Measurements from ENCODE around the gene DQX1. TPM values are rescaled to one million over a fixed set of nuclear protein-coding genes. Genes with fewer than 3 reads are reported as not detected.
A peak's percentile ranks its signal among the peaks of the same experiment; 100 is the strongest.

The DQX1 gene
- total and polyA plus RNA-seq, 9 of the 15 experiments (the other 6 are each of a cell fraction or from before 2014, with no cell fraction given): 0.04 to 0.38 (median 0.18) TPM; not detected in 1

GRCh38 chr2:74558284-74559230 is 32.5 kb upstream of the DQX1 start:
- no peaks in the 10 kb centered on the region for H3K9me3 ChIP-seq (replicated peaks; ENCODE audit: control insufficient read depth, insufficient read depth, low read depth, low read length)
- H3K9ac ChIP-seq (ENCODE audit: insufficient read depth in 1 of 2, low read depth in 2 of 2, low read length in 2 of 2): peak overlapping the region in 1 of 2 experiments; percentile 77; a peak in 1 of 4 replicates
- POLR2A ChIA-PET: interaction anchor here (0.6 to 1.5 kb wide), 10 partner anchors 8 to 351 kb away, joined by 3 to 6 read pairs (median 4); no protein-coding TSS in a partner anchor
- CTCF ChIA-PET (ENCODE audit: low intra/inter-chr PET ratio): no interaction called here
- no peak overlapping the region for H3K4me2 ChIP-seq (ENCODE audit: insufficient read depth, low read length)
- 53% methylated on average over 7 of the region's 7 CpGs for WGBS (ENCODE audit: insufficient coverage, low coverage, missing lambda C conversion rate)
- no peak overlapping the region for H3K27ac ChIP-seq (ENCODE audit: extremely low read depth, low read depth, low read length)
- no peak overlapping the region for H3K4me3 ChIP-seq
- in situ Hi-C loops (cut with MboI) (no loop called here), intact Hi-C loops (cut with micrococcal nuclease) (no loop called here)
- no peak for DNase-seq (ENCODE audit: extremely low read depth in 1 of 4, low spot score in 3 of 4)
- FAIRE-seq: peak; percentile 23
- 0 out of 2 replicates have a peak, but pooled peaks have one; percentile 21 for TF ChIP-seq RBFOX2 (IDR thresholded peaks at IDR 0.05; ENCODE audit: low read depth, low read length)
- no peak for TF ChIP-seq SLC30A9 (CRISPR knock-in tag; IDR thresholded peaks at IDR 0.05)
- peaks cover 15% of the 10 kb centered on the region; the same call in 2 of the 3 replicates for H3K79me2 ChIP-seq (ENCODE audit: control insufficient read depth, insufficient read depth, low read length)
- no peaks in the 10 kb centered on the region for H3K9me1 ChIP-seq (ENCODE audit: control insufficient read depth, insufficient read depth, low read length)
- peaks cover 17% of the 10 kb centered on the region; the same call in 1 of the 3 replicates for H3K36me3 ChIP-seq (ENCODE audit: control insufficient read depth, insufficient read depth, low read length)
- H3K27me3 ChIP-seq (ENCODE audit: control insufficient read depth in 2 of 2, insufficient read depth in 2 of 2, low read length in 2 of 2): peaks cover 0 to 16% of the 10 kb centered on the region in 2 experiments; a peak in 2 of 5 replicates
- no peak overlapping the region for H2AFZ ChIP-seq (ENCODE audit: low read depth, low read length)
- H3K4me1 ChIP-seq (replicated peaks in 1 of 2; ENCODE audit: control insufficient read depth in 2 of 2, insufficient read depth in 2 of 2, low read length in 2 of 2): peaks cover 17 to 40% of the 10 kb centered on the region in 2 experiments
- H4K20me1 ChIP-seq (replicated peaks; ENCODE audit: control insufficient read depth, insufficient read depth, low read length): no peaks in the 10 kb centered on the region
- no TSS peak for BruUV-seq (replicated peaks)
- ATAC-seq: no peak

- Histone ChIP-seq H3K4me1 (replicated peaks in 1 of 2; ENCODE audit: control insufficient read depth in 2 of 2, insufficient read depth in 2 of 2, low read length in 2 of 2) (peaks cover 25 to 54% of the 10 kb centered on the region in 2 experiments), H2AFZ (ENCODE audit: low read depth, low read length) (no peak overlapping the region), H3K27ac (ENCODE audit: extremely low read depth, low read depth, low read length) (no peak overlapping the region), H3K9me1 (ENCODE audit: control insufficient read depth, insufficient read depth, low read length) (no peaks in the 10 kb centered on the region), H3K9me3 (replicated peaks; ENCODE audit: control insufficient read depth, insufficient read depth, low read depth, low read length) (no peaks in the 10 kb centered on the region), H3K36me3 (ENCODE audit: control insufficient read depth, insufficient read depth, low read length) (peaks cover 17% of the 10 kb centered on the region; the same call in 1 of the 3 replicates), H3K9ac (ENCODE audit: insufficient read depth in 1 of 2, low read depth in 2 of 2, low read length in 2 of 2) (peak overlapping the region in 1 of 2 experiments; percentile 54; a peak in 1 of 4 replicates), H3K79me2 (ENCODE audit: control insufficient read depth, insufficient read depth, low read length) (peaks cover 15% of the 10 kb centered on the region; the same call in 2 of the 3 replicates), H3K4me2 (ENCODE audit: insufficient read depth, low read length) (no peak overlapping the region), H3K4me3 (no peak overlapping the region), H3K27me3 (ENCODE audit: control insufficient read depth in 2 of 2, insufficient read depth in 2 of 2, low read length in 2 of 2) (peaks cover 0 to 12% of the 10 kb centered on the region in 2 experiments; a peak in 2 of 5 replicates), H4K20me1 (replicated peaks; ENCODE audit: control insufficient read depth, insufficient read depth, low read length) (no peaks in the 10 kb centered on the region)
- POLR2A ChIA-PET: interaction anchor here (0.8 to 1.4 kb wide), 3 partner anchors 12 to 53 kb away, joined by 3 to 4 read pairs (median 3); no protein-coding TSS in a partner anchor
- in situ Hi-C loops (cut with MboI) (no loop called here), intact Hi-C loops (cut with micrococcal nuclease) (no loop called here)
- ATAC-seq (no peak), FAIRE-seq (no peak), DNase-seq (ENCODE audit: extremely low read depth in 1 of 4, low spot score in 3 of 4) (no peak)
- WGBS (ENCODE audit: insufficient coverage, low coverage, missing lambda C conversion rate): 95% methylated on average over 6 of the region's 6 CpGs
- CTCF ChIA-PET (ENCODE audit: low intra/inter-chr PET ratio): no interaction called here
- TF ChIP-seq TCFL5 (CRISPR knock-in tag; conservative IDR thresholded peaks at IDR 0.05) (no peak), SMARCA5 (IDR thresholded peaks at IDR 0.05) (no peak), ARID1B (IDR thresholded peaks at IDR 0.05) (no peak), ATF1 (CRISPR knock-in tag; IDR thresholded peaks at IDR 0.05) (no peak), ATF1 (tag; IDR thresholded peaks at IDR 0.05) (no peak), SLC30A9 (CRISPR knock-in tag; IDR thresholded peaks at IDR 0.05) (no peak), XRCC4 (IDR thresholded peaks at IDR 0.05; ENCODE audit: extremely low read depth, insufficient read depth, insufficient read length) (no peak), ZNF696 (CRISPR knock-in tag; conservative IDR thresholded peaks at IDR 0.05) (no peak), MEF2A (IDR thresholded peaks at IDR 0.05; ENCODE audit: control insufficient read depth, low read depth, low read length) (no peak)
- no TSS peak for BruUV-seq (replicated peaks)
Measured at GRCh38 chr2:74556831-74557370, 30.9 kb upstream of the DQX1 start.

Data from K562 (cell line).